Measurements from ENCODE around the gene SLC38A8.

The SLC38A8 gene

DNA sequence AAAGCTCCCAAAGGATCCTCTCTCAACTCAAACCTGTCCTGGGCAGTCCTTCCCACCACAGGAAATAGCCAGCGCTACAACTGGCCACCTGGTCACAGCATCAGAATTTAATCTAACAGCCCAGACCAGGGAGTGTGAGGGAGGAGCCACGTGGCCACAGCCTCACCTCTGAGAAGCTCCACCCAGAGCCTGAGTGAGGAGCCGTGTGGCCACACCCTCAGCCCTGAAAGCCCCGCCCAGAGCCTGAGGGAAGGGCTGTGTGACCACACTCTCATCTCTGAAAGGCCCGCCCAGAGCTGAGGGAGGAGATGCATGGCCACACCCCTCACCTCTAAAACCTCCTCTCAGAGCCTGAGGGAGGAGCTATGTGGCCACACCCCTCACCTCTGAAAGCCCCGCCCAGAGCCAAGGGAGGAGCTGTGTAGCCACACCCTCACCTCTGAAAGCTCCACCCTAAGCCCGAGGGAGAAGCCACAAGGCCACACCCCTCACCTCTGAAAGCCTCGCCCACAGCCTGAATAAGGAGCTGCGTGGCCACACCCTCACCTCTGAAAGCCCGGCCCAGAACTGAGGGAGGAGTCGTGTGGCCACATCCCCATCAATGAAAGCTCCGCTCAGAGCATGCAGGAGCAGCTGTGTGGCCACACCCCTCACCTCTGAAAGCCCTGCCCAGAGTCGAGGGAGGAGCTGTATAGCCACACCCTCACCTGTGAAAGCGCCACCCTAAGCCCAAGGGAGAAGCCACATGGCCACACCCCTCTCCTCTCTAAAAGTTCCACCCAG lies 28.6 kb downstream of the SLC38A8 start:
- no peaks in the 10 kb centered on the region for H3K36me3 Mint-ChIP-seq (ENCODE audit: insufficient read depth)
- ATAC-seq (replicated peaks; ENCODE audit: extremely low read depth, poor library complexity, severe bottlenecking), result peak; percentile 43
- no peak overlapping the region for H3K27ac Mint-ChIP-seq (ENCODE audit: low read depth)
- peaks cover 42% of the 10 kb centered on the region for H3K27me3 Mint-ChIP-seq
- H3K4me1 Mint-ChIP-seq, result peaks cover 10% of the 10 kb centered on the region
- no peaks in the 10 kb centered on the region for H3K9me3 Mint-ChIP-seq
- peak in 1 of 2 donors; percentile 23 for DNase-seq (ENCODE audit: low spot score in 2 of 2)
- H3K4me3 Mint-ChIP-seq, result peak overlapping the region; percentile 16

GRCh38 chr16:84009282-84009681 lies 33.3 kb downstream of the SLC38A8 start:
- peaks cover 32% of the 10 kb centered on the region for H3K27me3 Mint-ChIP-seq
- no peak overlapping the region for H3K27ac Mint-ChIP-seq (ENCODE audit: low read depth)
- H3K36me3 Mint-ChIP-seq (ENCODE audit: insufficient read depth), result peaks cover 2% of the 10 kb centered on the region
- H3K4me1 Mint-ChIP-seq, result peaks cover 3% of the 10 kb centered on the region
- no peak for ATAC-seq (replicated peaks; ENCODE audit: extremely low read depth, poor library complexity, severe bottlenecking)
- DNase-seq (ENCODE audit: low spot score in 2 of 2), result no peak
- H3K4me3 Mint-ChIP-seq, result no peak overlapping the region
- H3K9me3 Mint-ChIP-seq, result no peaks in the 10 kb centered on the region

DNA sequence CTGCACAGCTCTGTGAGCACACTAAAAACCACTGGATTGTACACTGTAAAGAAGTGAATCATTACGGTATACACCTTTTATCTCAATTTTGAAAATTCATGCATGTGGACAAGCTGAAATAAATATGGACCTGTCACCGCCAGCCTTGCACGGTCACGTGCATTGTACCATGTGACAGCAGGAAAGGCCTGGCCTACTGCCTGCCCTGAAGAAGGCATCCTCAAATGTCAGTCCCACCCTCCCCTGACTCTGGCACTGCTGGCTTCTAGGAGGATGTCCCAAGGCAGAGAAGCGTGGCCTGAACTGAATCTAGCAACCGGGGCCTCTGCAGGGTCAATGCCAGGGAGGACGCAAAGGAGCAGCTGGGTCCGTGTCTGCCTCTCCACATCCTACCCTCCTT lies 34.6 kb downstream of the SLC38A8 start:
- Mint-ChIP-seq H3K9me3 (no peaks in the 10 kb centered on the region), H3K36me3 (ENCODE audit: insufficient read depth) (peaks cover 2% of the 10 kb centered on the region), H3K4me3 (no peak overlapping the region), H3K4me1 (no peaks in the 10 kb centered on the region), H3K27me3 (peaks cover 38% of the 10 kb centered on the region), H3K27ac (ENCODE audit: low read depth) (no peak overlapping the region)
- ATAC-seq (replicated peaks; ENCODE audit: extremely low read depth, poor library complexity, severe bottlenecking) (no peak), DNase-seq (ENCODE audit: low spot score in 2 of 2) (no peak)

DNA sequence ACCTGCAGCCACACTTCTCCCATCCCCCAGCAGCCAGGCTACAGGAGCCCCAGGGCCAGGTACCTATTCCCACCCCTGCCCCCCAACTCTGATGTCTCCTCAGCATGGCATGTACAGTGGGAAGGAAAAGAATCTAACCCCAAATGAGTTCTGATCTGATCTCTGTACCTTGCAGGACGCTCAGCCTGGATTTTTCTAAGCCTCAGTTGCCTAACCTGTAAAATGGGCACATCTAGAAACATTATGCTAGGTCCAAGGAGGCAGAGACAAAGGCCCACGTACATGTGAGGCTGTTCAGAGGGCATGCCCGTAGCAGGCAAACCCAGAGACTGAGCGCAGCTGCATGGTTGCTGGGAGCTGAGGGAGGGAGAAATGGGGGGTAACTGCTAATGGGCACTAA lies 35.1 kb downstream of the SLC38A8 start:
- H3K36me3 Mint-ChIP-seq (ENCODE audit: insufficient read depth), result peaks cover 2% of the 10 kb centered on the region
- H3K27ac Mint-ChIP-seq (ENCODE audit: low read depth), result no peak overlapping the region
- H3K4me1 Mint-ChIP-seq, result no peaks in the 10 kb centered on the region
- no peak overlapping the region for H3K4me3 Mint-ChIP-seq
- ATAC-seq (replicated peaks; ENCODE audit: extremely low read depth, poor library complexity, severe bottlenecking) (no peak), DNase-seq (ENCODE audit: low spot score in 2 of 2) (no peak)
- H3K9me3 Mint-ChIP-seq, result no peaks in the 10 kb centered on the region
- peaks cover 43% of the 10 kb centered on the region for H3K27me3 Mint-ChIP-seq

DNA sequence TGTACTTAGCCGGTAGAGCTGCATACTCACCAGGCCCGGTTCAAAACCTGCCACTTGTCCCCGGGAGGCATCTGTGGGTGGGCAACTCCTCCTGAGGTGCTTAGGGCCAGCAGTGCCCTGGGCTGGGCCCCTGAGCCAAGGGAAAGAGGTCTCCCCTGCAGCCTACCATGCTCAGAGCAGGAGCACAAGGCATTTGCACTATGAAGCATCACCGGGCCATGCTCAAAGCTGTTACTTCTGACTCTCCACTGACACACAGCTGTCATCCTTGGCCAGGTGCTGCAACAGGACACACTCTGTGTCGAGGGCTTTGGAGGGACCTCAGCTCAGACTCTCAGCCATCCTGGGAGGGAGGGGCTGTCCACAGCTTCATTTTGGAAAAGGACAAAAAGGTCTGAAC lies 37.2 kb downstream of the SLC38A8 start:
- Mint-ChIP-seq H3K27me3 (peaks cover 36% of the 10 kb centered on the region), H3K4me1 (no peaks in the 10 kb centered on the region), H3K27ac (ENCODE audit: low read depth) (no peak overlapping the region), H3K9me3 (no peaks in the 10 kb centered on the region), H3K4me3 (no peak overlapping the region), H3K36me3 (ENCODE audit: insufficient read depth) (peaks cover 2% of the 10 kb centered on the region)
- DNase-seq (ENCODE audit: low spot score in 2 of 2) (no peak), ATAC-seq (replicated peaks; ENCODE audit: extremely low read depth, poor library complexity, severe bottlenecking) (no peak)

GRCh38 chr16:84004442-84004841 lies 38.2 kb downstream of the SLC38A8 start:
- ATAC-seq (replicated peaks; ENCODE audit: extremely low read depth, poor library complexity, severe bottlenecking) (no peak), DNase-seq (ENCODE audit: low spot score in 2 of 2) (no peak)
- Mint-ChIP-seq H3K4me1 (no peaks in the 10 kb centered on the region), H3K9me3 (no peaks in the 10 kb centered on the region), H3K27me3 (peaks cover 40% of the 10 kb centered on the region), H3K27ac (ENCODE audit: low read depth) (no peak overlapping the region), H3K36me3 (ENCODE audit: insufficient read depth) (peaks cover 2% of the 10 kb centered on the region), H3K4me3 (no peak overlapping the region)

- H3K27ac Mint-ChIP-seq (ENCODE audit: low read depth), result no peak overlapping the region
- H3K4me1 Mint-ChIP-seq, result no peaks in the 10 kb centered on the region
- ATAC-seq (replicated peaks; ENCODE audit: extremely low read depth, poor library complexity, severe bottlenecking), result no peak
- no peaks in the 10 kb centered on the region for H3K9me3 Mint-ChIP-seq
- H3K27me3 Mint-ChIP-seq, result peaks cover 54% of the 10 kb centered on the region
- H3K36me3 Mint-ChIP-seq (ENCODE audit: insufficient read depth), result peaks cover 2% of the 10 kb centered on the region
- no peak overlapping the region for H3K4me3 Mint-ChIP-seq
- DNase-seq (ENCODE audit: low spot score in 2 of 2), result no peak
Measured at GRCh38 chr16:84003038-84003437, 39.6 kb downstream of the SLC38A8 start.

DNA sequence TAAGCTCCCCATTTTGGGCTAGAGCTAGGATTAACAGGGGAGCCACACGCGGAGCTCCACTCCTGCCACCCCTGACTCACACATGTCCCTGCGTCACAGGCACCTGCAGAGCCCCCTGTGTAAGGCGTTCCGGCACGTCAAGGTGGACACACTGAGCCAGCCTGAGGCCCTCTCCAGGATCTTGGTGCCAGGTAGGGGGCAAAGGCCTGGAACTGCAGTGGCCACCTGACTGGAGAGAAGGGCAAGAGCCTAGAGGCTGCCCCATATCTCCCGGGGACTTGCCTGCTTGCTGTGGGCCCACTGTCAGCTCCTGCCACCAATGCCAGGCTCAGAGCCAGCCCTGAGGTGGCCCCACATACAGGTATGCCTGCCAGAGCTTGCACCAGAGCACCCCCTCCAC lies 40.9 kb downstream of the SLC38A8 start:
- peaks cover 2% of the 10 kb centered on the region for H3K36me3 Mint-ChIP-seq (ENCODE audit: insufficient read depth)
- ATAC-seq (replicated peaks; ENCODE audit: extremely low read depth, poor library complexity, severe bottlenecking) (no peak), DNase-seq (ENCODE audit: low spot score in 2 of 2) (no peak)
- H3K27me3 Mint-ChIP-seq, result peaks cover 62% of the 10 kb centered on the region
- no peak overlapping the region for H3K4me3 Mint-ChIP-seq
- no peak overlapping the region for H3K27ac Mint-ChIP-seq (ENCODE audit: low read depth)
- H3K9me3 Mint-ChIP-seq, result no peaks in the 10 kb centered on the region
- H3K4me1 Mint-ChIP-seq, result no peaks in the 10 kb centered on the region

- no peak for DNase-seq (ENCODE audit: low spot score in 2 of 2)
- Mint-ChIP-seq H3K4me3 (no peak overlapping the region), H3K27me3 (peaks cover 68% of the 10 kb centered on the region), H3K27ac (ENCODE audit: low read depth) (no peak overlapping the region), H3K36me3 (ENCODE audit: insufficient read depth) (peaks cover 2% of the 10 kb centered on the region), H3K4me1 (no peaks in the 10 kb centered on the region), H3K9me3 (no peaks in the 10 kb centered on the region)
- no peak for ATAC-seq (replicated peaks; ENCODE audit: extremely low read depth, poor library complexity, severe bottlenecking)
Measured at GRCh38 chr16:84000989-84001642, 41.5 kb downstream of the SLC38A8 start.

DNA sequence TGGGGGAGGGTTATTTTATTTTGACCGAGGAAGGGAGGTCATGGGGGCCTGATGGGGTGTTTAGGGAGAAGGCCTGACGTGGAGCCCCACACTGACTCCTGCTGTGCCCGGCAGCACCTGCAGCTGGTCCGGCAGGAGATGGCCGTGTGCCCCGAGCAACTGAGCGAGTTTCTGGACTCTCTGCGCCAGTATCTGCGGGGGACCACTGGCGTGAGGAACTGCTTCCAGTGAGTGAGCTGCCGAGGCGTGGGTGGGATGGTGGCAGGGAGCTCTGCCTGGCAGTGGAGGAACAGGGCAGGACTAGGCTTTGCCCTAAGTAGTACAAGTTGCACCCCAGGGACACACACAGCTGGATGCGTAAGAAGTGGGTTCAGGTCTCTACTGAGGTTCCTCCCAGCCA lies 44.5 kb downstream of the SLC38A8 start:
- H3K36me3 Mint-ChIP-seq (ENCODE audit: insufficient read depth), result no peaks in the 10 kb centered on the region

DNA sequence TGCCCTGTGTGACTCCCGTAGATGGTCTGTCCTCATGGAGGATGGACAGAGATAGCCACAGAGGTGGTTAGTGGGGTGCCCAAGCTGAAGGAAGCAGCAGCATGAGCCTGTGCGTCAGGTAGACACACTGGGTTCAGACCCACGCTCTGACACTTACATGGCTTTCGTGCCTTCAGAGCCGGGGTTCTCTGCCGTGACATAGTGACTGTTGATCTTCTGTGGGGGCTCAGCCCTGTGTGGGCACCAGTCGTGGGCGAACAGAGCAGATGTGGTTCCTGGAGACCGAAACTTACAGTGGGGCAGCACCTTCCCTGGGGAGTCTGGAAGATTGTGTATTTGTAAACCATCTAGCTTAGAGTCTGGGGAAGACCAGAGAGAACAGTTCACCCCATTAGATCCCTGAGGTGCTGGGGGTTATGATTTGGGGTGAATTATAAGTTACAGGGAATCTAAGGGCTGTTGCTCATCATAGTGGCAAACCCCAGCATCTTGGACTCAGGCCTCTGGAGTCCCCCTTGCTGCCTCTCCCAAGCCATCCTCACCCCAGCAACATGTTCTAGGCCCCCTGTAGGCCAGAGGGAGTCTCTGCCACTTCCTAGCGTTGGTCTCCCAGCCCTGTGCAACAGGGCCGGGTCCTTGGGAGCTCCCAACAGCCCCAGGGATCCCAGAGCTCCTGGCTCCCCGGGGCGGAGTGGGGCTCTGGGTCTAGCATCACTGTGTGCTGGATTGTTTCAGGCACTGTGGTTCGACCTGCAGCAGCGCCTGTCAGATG lies 45.9 kb downstream of the SLC38A8 start:
- no peaks in the 10 kb centered on the region for H3K36me3 Mint-ChIP-seq (ENCODE audit: insufficient read depth)
- H3K4me3 Mint-ChIP-seq, result no peak overlapping the region
- H3K4me1 Mint-ChIP-seq, result no peaks in the 10 kb centered on the region
- DNase-seq (ENCODE audit: low spot score in 2 of 2) (no peak), ATAC-seq (replicated peaks; ENCODE audit: extremely low read depth, poor library complexity, severe bottlenecking) (no peak)
- no peak overlapping the region for H3K27ac Mint-ChIP-seq (ENCODE audit: low read depth)
- no peaks in the 10 kb centered on the region for H3K9me3 Mint-ChIP-seq
- H3K27me3 Mint-ChIP-seq, result peaks cover 84% of the 10 kb centered on the region

More for the DNA sequence above, 44.5 kb downstream of the SLC38A8 start:
- peaks cover 84% of the 10 kb centered on the region for H3K27me3 Mint-ChIP-seq
- H3K27ac Mint-ChIP-seq (ENCODE audit: low read depth), result no peak overlapping the region
- H3K9me3 Mint-ChIP-seq, result no peaks in the 10 kb centered on the region
- ATAC-seq (replicated peaks; ENCODE audit: extremely low read depth, poor library complexity, severe bottlenecking) (no peak), DNase-seq (ENCODE audit: low spot score in 2 of 2) (no peak)
- H3K4me1 Mint-ChIP-seq, result no peaks in the 10 kb centered on the region
- no peak overlapping the region for H3K4me3 Mint-ChIP-seq

- DNase-seq (ENCODE audit: low spot score in 2 of 2) (no peak), ATAC-seq (replicated peaks; ENCODE audit: extremely low read depth, poor library complexity, severe bottlenecking) (no peak)
- no peak overlapping the region for H3K27ac Mint-ChIP-seq (ENCODE audit: low read depth)
- no peaks in the 10 kb centered on the region for H3K9me3 Mint-ChIP-seq
- H3K27me3 Mint-ChIP-seq, result peaks cover 90% of the 10 kb centered on the region
- no peaks in the 10 kb centered on the region for H3K36me3 Mint-ChIP-seq (ENCODE audit: insufficient read depth)
- H3K4me1 Mint-ChIP-seq, result no peaks in the 10 kb centered on the region
- H3K4me3 Mint-ChIP-seq, result no peak overlapping the region
Measured at GRCh38 chr16:83995754-83996153, 46.8 kb downstream of the SLC38A8 start.

Data from central memory CD8-positive, alpha-beta T cell (primary cell).